Measurements from ENCODE around the gene THAP12. TPM values are rescaled to one million over a fixed set of nuclear protein-coding genes. Genes with fewer than 3 reads are reported as not detected.
"Not testable (repeated sequence)": the region's sequence is repeated elsewhere in the genome, so short reads cannot be mapped to it uniquely, and the experiment has no call there.

The THAP12 gene
- polyA plus RNA-seq, 4 donors: 73.9 to 107 (median 84.5) TPM

DNA sequence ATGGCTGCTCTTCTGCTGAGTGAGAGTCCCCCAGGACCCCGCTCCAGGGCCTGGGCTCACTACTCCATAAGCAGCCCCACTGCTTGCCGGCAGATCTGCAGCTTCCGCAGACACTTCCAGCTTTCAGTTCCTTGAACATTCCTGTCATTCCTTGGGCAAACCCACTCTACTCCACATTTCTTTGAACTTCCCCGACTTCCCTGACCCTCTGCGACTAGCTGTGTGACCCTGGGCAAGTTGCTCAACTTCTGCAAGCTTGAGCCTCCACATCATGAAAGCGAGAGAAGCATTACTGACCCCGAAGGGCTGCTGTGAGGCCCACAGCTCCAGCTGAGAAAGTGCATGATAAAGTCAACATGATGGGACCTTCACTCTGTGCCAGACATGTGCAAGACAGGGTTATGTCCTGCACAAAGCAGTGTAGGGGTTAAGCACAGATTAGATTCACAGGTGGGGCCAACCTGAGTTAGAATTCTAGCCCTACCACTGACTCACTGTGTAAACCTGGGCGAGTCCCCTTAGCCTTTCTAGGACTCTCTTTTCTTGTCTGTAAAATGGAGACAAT lies 51.8 kb downstream of the THAP12 start:
- no peak for DNase-seq (ENCODE audit: low read depth in 4 of 4, low spot score in 3 of 4)

DNA sequence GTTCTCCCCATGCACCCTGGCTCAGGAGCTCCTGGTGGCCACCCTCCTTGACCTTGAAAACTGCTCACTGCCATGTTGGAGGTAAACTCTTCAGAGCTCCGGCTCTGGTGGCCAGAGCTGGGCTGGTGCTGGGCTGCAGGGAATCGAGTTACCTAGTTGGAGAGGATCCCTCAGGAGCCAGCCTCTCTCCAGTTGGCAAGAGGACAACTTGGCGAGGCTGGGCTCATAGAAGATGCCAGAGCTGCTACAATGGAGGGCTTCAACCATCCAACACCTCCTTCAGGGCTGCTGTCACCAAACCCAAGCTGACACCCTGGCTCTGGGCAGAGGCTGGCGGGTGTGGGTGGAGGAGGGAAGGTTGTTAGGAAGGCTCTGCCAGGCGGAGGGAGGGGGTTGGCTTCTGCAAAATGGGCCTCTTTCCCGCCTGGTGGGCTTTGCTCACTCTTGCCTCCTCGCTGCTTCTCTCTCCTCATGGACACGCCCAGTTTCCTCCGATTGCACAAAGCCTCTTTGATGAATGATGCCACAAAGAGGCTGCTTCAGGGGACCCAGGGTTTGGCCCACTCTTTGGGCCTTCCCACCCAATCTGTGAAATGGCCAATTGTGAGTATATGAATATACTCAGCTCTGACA lies 53.1 kb downstream of the THAP12 start:
- DNase-seq (ENCODE audit: low read depth in 4 of 4, low spot score in 3 of 4): no peak

DNA sequence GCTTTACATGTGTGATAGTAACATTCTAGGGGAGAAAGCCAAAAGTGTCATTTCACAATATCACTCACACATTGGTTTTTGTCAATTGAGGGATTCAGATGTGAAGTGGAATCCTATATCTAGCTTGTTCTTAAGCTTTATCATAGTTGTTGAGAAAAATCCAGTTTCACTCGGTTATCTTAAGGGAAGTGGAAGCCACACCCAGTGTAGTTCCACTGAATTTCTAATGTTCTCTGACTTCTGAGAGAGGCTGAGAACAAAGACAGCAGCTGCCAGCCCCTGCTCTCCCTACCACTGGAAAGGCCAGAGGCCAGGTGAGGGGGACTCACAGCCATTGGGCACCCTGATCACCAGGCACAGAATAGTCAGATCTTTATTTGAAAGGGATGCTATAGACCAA lies 53.7 kb downstream of the THAP12 start:
- DNase-seq (ENCODE audit: low read depth in 4 of 4, low spot score in 3 of 4): no peak

DNA sequence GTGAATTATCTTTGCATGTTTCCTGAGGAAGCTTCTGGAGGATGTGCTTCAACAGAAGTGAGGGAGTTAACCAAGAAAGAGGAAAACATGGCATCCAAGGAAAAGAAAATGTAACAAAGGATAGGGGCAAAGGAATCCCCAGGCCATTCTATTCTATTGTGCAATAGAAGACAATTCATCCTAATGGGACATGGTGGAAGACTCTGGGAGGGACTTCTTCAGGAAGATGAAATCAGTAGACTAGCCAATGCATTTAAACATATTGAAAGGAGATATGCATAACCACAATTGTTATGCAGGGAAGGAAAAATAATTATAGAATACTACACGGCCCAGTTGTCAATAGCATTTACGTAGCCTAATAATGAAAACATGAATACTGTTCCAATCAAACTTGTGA lies 55.7 kb downstream of the THAP12 start:
- DNase-seq (ENCODE audit: low read depth in 4 of 4, low spot score in 3 of 4): no peak

DNA sequence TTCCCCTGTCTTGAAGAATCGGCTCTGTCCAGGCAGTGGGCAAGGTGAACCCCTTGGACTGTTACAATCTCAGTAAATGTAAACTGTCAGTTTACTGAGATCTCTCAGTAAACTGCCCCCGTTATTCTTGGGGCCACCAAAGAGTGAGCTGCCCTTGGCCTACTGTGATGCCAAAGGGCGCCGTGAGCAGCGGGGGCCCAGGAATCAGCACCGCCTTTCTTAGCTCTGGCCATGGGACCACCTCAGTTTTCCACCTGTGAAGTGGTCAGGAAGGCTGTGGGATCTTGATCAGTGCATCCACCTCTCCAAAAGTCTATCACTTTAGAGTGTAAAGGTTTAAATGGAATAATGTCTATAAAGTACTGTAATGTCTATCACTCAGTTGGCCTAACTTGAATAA lies 57.1 kb downstream of the THAP12 start:
- DNase-seq (ENCODE audit: low read depth in 4 of 4, low spot score in 3 of 4): no peak

DNA sequence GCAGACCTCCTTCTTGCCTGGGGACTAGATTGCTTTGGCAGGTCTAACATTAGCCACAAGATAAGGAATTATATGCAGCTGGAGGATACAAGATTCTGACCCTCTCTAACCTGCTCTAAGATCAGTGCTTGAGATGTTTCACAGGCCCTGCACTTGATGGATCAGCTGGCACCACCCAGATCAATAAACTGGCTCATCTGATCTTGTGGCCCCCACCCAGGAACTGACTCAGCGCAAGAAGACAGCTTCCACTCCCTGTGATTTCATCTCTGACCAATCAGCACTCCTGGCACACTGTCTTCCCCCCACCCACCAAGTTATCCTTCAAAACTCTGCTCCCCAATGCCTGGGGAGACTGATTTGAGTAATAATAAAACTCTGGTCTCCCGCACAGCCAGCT lies 57.6 kb downstream of the THAP12 start:
- DNase-seq (ENCODE audit: low read depth in 4 of 4, low spot score in 3 of 4): not testable (repeated sequence)

DNA sequence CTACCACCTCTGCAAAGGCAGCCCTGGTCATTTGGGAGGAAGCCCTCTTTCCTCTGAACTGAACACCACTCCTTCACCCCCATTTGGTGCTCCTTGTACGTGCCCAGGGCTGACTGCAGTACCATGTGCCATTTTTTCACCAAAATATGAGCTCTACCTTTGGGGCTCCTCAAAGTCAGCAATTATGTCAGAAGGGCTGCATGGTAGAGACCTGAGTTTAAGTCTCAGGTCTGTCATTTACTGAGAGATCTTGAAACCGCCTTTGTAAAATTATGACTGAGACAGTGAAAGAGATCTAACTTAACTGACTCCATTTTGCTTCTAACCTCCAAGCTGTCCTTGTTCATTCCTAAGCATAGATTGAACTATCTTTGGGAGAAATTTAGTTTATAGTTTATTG lies 58.0 kb downstream of the THAP12 start:
- no peak for DNase-seq (ENCODE audit: low read depth in 4 of 4, low spot score in 3 of 4)

DNA sequence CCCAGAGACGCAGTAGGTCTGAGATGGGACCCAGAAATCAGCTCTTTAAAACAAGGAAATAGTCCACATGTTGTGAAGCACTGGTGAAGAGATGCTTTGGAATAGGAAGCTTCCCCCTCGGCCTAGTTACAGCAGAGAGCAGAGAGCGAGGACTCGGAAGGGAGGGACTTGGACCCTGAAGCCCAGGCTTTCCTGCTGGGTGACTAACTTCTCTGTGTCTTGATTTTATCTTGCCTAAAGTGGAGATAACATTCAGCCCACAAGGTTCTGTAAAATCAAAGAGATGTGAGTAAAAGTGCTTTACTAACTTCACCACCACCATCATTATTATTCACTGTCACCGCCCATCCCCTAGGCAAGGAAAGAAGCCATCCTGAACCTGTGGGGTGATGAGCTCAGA lies 58.4 kb downstream of the THAP12 start:
- DNase-seq (ENCODE audit: low read depth in 4 of 4, low spot score in 3 of 4): no peak

DNA sequence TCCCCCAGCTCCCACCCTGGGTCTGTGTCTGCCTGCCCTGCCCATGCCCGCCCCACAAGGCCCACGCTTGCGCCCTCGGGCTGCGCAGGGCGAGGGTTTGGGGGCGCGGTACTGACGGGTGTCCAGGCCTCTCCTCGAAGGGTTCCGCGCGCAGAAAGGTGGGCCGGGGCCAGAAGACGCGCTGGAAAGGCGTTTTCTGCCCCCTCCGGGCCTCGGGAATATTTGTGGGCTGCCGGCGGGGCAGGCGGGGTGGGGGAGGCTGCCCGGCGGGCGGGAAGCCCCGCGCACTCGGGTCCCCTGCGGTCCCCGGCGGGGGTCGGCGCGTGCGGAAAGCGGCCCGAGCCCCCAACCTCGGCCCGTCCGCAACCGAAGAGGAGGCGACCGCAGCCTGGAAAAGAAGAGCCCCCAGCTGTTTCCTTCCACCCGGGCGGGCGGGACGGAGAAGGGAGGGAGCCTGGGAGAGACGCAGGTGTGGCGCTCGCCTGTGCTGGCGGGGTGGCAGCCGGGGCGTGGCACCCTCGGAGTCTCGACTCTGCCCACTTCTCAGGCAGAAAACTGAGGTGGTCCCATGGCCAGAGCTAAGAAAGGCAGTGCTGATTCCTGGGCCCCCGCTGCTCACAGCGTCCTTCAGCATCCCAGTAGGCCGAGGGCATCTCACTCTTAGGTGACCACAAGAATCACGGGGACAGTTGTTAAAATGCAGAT lies 59.0 kb downstream of the THAP12 start:
- DNase-seq (ENCODE audit: low read depth in 4 of 4, low spot score in 3 of 4): no peak

DNA sequence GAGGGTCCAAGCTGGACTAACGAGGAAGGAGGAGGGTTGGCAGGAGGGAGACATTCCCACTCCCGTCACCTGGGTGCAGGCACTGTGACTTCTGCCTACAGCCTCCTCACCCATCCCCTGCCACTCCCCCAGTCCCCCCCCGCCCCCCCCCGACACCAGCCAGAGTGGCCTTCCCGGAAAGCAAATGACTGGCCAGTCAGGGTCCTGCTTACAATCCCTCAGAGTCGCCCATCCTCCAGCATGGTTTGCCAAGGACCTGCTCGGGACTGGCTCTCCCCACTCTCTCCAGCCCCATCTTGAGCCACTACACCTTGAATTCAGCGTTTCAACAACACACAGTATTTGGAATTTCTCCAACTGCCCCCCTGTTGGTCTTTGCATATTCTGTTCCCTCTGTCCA lies 59.6 kb downstream of the THAP12 start:
- DNase-seq (ENCODE audit: low read depth in 4 of 4, low spot score in 3 of 4): no peak

DNA sequence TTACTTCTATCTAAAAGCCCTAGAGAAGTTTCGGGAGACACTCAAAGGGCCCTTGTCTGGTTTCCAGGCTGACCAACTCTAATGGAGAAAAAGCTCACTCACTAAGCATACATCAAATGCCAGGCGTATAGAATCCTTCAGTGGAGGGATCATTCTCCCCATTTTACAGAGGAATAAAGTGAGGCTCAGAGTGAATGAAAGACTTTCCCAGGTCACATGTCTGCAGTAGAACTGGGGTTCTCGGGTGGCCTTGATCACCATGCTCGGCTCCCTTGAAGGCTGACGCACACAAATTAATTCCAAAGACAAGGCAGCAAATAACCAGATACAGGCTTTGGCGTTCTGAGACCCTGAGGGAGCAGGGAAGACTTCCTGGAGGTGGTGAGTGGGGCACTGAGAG lies 60.0 kb downstream of the THAP12 start:
- DNase-seq (ENCODE audit: low read depth in 4 of 4, low spot score in 3 of 4): no peak

DNA sequence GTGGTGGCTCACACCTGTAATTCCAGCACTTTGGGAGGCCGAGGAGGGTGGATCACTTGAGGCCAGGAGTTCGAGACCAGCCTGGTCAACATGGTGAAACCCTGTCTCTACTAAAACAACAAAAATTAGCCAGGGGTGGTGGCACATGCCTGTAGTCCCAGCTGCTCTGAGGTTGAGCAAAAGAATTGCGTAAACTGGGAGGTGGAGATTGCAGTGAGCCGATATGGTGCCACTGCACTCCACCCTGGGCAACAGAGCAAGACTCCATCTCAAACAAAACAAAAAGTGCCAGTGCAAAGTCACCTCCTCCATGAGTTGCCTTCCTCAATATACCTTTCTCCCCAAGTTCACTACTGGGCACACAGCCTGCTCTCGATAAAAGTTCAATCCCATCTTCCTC lies 61.1 kb downstream of the THAP12 start:
- DNase-seq (ENCODE audit: low read depth in 4 of 4, low spot score in 3 of 4): not testable (repeated sequence)

DNA sequence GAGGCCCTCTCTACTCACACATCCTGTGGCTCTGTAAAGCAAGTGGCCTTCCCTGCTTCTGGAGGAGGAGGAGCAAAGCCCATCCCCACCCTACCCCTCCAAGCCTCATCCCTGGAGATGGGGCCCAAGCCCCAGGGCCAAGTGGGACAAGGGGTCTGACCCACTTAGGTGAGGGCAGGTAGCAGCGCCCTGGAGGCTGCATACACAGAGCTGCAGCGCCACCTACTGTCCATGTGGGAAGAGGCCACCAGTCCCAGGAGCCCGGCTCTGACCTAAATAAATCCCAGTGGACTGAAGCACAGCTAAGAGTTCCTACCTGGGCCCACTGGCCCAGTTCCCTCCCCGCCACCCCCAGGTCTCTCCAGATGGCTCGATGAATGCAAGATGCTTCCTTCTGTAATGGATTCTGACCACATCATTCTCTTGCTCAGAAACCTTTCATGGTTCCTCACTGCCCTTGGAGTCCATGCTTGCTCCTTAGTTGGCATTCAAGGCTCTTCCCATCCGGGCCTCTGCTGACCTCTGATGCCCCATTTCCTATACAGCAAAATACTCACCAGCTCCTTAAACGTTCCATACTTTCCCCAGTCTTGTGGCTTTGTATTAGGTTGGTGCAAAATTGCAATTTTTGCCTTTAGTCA lies 62.1 kb downstream of the THAP12 start:
- peak; percentile 39 to 62 (median 58) for DNase-seq (ENCODE audit: low read depth in 4 of 4, low spot score in 3 of 4)

DNA sequence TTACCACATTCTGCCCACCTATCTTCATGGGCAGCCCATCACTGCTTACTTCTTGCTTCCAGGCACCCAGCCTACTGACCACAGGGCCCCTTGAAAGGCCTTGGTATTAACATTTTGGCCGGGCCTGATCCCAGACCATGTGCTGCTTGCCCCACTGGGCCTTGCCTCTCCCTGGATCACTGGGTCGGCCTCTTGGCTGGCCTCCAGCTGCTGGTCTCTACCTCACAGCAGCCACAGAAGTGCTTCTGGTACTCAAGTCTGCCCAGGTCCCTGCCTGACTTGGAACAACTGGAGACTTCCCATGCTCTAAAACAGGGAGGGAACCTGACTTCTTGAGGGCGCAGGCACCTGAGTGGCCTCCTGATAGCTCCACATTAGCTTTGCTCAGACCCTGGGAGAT lies 63.6 kb downstream of the THAP12 start:
- DNase-seq (ENCODE audit: low read depth in 4 of 4, low spot score in 3 of 4): no peak

DNA sequence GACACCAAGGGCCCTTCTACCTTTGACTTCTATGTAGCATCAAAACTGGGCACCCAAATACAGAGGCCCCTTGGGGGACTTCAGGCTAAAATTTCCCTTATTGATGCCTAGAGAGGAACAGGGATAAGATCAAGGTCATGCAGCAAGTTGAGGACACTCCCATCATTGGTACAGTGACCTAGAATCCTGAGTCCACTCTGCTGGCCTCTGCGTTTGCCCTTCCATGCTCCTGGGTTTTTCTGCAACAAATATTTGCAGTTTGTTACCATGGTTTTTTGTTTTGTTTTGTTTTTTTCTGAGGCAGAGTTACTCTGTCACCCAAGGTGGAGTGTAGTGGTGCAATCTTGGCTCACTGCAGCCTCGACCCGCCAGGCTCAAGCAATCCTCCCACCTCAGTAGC lies 64.2 kb downstream of the THAP12 start:
- no peak for DNase-seq (ENCODE audit: low read depth in 4 of 4, low spot score in 3 of 4)

DNA sequence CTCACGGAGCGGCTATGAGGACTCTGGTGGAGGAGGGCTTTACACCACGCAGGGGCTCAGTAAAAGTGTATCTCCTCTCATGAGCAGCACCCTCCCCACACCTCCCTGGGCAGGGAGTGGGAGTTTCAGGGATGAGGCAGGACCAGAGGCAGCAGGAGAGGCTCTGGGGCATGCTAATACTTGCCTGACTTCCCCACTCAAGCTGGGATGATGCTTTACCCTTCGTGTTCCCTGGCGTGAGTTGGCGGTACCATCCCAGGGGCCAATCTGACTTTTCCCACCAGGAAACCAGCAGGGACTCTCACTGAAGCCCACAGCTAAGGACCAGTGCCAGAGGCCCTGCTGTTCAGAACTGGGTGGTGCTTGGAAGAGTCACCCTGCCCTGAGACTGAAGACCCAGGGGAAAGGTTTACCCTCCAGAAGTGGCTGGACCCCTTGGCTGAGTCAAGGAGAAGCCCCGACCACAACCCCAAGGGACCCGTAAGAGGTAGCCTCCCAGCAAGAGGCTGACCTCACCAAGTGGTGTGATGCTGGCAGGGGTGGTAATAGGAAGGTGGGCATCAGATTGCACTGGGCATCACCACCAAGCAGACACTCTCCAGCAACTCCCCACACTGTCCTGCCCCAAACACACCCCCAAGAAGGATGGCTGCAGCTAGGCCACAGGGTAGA lies 65.6 kb downstream of the THAP12 start:
- no peak for DNase-seq (ENCODE audit: low read depth in 4 of 4, low spot score in 3 of 4)

DNA sequence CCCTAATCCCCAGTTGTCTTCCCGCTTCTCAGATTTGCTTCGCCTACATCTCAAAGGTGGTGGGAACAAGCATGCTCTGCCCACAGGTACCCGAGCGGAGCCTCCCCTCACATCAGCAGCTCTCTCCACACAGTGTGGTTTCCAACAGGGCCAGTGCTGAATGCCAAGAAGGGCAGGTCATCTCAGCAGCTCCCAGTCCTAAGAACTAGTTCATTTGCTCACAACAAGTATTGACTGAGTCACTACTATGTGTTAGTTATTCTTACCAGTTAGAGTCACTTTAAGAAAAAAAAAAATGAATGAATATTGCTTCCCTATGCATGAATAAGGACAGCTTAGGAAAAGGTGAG lies 66.2 kb downstream of the THAP12 start:
- no peak for DNase-seq (ENCODE audit: low read depth in 4 of 4, low spot score in 3 of 4)

DNA sequence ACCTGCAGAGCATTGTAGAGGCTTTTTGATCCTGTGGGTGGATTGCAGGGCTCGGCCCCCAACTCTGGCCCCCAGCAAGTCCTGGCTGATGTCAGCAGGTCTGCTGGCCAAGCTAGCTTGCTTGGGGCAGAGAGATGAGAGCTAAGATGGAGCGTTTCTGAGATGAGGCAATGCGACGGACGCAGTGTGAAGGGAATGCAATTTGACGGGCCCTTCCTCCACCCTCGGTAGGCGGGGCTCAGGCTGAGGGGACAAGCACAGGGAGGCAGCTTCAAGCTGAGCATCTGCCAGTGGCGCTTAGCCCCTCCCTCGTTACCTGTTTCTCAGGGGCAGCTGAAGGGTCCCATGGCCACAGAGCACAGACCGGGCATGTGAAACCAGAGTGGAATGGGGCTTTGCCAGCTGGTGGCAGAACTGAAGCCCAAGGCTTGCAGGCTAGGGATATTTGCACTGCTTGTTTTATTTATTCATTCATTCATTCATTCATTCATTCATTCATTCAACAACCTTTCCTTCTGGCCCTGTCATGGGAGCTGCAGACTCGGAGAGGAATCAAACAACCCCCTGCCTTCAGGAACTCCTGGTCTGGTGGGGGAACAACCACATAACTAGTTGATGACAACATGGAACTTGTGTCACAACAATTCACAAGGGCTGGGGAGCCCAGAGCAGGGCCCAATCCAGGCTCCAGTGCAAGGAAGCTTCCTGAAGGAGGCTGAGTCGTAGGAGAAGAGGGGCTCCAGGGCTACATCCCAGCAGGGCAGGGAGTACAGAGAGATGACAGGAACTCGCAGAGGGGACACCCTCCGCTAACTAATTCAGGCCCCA lies 66.8 kb downstream of the THAP12 start:
- DNase-seq (ENCODE audit: low read depth in 4 of 4, low spot score in 3 of 4): no peak

DNA sequence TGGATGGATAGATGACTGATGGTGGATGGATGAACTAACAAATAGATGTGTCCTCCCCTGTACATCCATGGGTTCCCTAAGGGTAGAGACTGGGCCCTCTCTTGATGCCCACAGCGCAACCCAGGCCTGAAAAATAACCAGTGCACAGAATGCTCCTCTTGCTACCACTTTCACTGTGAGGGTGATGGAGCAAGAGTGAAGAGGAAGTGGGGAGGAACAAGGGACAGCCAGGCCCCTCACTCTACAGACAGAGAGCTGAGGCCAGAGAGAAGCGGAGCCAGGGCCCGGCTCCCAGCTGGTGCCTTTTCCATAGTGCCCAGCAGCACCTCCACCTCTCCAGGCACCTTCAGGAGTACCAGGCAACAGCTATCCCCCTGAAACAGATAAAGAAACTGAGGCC lies 67.7 kb downstream of the THAP12 start:
- no peak for DNase-seq (ENCODE audit: low read depth in 4 of 4, low spot score in 3 of 4)

DNA sequence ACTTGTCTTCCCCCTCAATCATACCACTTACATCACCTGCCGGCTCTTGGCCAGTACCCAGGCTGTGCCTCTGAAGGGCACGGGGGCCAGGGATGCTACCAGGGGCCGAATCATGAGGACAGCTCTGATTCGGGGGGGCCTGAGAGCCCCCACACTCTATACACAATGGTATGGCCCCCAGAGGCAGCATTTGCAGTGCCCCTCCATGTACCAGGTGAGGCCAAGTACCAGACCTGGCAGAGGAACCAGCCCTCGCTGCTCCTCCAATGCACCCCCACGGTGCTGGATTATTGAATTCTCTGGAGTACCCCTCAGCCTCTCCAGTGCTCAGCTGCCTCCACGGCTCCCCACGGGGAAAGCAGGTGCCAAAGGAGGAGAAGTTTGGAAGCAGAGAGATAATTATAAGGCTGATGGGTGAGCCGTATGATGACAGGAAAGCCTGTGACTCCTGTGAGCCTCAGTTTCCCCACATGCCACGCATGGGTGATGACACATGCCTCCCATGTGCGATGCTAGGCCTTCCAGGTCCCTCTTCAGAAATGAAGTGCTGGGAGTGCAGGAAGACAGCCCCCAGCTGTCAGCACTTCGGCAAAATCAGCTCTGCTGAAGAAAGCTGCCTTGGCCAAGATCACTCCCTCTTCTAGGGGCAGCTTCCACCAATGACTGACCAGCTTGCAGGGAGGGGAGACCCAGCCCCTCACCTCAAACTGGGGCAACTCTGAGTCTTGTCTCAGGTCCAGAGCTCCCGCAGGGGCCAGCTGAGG lies 69.9 kb downstream of the THAP12 start:
- DNase-seq (ENCODE audit: low read depth in 4 of 4, low spot score in 3 of 4): no peak

Measured in left renal pelvis (tissue), 4 donors.